ENCODE data around the gene PTPRM.

DNA sequence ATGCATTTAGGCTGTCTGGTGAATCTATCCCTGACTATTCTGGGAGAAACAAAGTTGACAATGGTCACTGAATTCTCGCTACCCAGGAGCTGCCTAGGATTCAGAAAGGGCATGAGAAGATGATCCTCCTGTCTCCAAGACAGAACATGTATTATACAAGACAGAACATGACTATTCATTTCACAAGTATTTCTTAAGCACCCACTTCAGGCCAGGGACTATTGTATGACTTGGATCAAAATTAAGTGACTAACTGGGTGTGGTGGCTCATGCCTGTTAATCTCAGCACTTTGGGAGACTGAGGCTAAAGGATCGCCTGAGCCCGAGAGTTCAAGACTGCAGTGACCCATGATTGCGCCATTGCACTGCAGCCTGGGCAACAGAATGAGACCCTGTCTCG, 806.4 kb downstream of the PTPRM start:
- TF ChIP-seq, protein P1, sequence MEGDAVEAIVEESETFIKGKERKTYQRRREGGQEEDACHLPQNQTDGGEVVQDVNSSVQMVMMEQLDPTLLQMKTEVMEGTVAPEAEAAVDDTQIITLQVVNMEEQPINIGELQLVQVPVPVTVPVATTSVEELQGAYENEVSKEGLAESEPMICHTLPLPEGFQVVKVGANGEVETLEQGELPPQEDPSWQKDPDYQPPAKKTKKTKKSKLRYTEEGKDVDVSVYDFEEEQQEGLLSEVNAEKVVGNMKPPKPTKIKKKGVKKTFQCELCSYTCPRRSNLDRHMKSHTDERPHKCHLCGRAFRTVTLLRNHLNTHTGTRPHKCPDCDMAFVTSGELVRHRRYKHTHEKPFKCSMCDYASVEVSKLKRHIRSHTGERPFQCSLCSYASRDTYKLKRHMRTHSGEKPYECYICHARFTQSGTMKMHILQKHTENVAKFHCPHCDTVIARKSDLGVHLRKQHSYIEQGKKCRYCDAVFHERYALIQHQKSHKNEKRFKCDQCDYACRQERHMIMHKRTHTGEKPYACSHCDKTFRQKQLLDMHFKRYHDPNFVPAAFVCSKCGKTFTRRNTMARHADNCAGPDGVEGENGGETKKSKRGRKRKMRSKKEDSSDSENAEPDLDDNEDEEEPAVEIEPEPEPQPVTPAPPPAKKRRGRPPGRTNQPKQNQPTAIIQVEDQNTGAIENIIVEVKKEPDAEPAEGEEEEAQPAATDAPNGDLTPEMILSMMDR (IDR thresholded peaks at IDR 0.05) = no peak
- TF ChIP-seq EP300 (IDR thresholded peaks at IDR 0.05) (no peak), POLR2AphosphoS5 (IDR thresholded peaks at IDR 0.05) (no peak)

All from sigmoid colon (tissue), 4 donors.